GM12873 (cell line): Measurements from ENCODE around the gene TMEM184A.

Source experiments
- TF ChIP-seq, protein P1 (sequence below): IDR thresholded peaks from 2 replicates; pipeline ENCODE4 v1.5.1; 2012; ENCODE audit warnings: low read depth, mild to moderate bottlenecking, moderate library complexity, low read length, control low read depth; ENCODE audit not compliant: insufficient read depth; ENCODE audit errors: missing control alignments

Gene TMEM184A

GRCh38 chr7:1497293-1497927 is 58.6 kb downstream of the TMEM184A start:
- TF ChIP-seq, protein P1, sequence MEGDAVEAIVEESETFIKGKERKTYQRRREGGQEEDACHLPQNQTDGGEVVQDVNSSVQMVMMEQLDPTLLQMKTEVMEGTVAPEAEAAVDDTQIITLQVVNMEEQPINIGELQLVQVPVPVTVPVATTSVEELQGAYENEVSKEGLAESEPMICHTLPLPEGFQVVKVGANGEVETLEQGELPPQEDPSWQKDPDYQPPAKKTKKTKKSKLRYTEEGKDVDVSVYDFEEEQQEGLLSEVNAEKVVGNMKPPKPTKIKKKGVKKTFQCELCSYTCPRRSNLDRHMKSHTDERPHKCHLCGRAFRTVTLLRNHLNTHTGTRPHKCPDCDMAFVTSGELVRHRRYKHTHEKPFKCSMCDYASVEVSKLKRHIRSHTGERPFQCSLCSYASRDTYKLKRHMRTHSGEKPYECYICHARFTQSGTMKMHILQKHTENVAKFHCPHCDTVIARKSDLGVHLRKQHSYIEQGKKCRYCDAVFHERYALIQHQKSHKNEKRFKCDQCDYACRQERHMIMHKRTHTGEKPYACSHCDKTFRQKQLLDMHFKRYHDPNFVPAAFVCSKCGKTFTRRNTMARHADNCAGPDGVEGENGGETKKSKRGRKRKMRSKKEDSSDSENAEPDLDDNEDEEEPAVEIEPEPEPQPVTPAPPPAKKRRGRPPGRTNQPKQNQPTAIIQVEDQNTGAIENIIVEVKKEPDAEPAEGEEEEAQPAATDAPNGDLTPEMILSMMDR, result no peak

DNA sequence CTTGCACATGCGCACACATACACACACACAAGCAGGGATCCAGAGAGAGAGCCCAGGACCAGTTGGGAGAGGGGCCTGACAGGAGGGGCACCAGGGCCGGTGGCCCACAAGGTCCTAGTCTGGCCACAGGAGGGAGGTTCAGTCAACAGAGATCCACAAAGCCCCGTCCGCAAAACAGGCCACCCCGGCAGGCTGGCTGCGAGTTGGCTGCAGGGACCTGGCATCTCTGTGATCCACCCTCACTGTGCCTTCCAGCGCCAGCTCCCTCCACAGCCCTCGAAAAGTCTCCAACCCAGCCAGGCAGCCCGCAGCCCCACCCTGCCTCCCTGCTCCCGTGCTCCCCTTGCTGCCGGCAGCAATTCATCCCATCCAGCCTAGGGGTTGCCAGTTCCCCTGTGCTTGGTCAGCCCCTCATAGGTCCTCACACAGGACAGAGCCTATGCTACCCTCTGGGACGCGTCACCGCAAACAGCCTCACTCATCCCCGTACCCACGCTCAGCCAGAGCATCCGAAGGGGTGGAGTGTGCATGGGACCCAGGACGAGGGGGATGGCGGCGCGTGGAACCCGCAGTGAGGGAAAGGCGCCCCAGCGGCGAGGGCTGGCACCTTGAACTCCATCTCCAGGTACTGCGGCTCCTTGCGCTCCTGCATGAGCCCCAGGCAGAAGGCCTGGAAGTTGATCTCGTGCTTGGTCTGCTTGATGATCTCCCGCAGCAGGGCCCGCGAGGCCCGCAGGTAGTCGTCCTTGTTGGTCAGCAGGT is 59.3 kb downstream of the TMEM184A start:
- TF ChIP-seq, protein P1, result no peak

DNA sequence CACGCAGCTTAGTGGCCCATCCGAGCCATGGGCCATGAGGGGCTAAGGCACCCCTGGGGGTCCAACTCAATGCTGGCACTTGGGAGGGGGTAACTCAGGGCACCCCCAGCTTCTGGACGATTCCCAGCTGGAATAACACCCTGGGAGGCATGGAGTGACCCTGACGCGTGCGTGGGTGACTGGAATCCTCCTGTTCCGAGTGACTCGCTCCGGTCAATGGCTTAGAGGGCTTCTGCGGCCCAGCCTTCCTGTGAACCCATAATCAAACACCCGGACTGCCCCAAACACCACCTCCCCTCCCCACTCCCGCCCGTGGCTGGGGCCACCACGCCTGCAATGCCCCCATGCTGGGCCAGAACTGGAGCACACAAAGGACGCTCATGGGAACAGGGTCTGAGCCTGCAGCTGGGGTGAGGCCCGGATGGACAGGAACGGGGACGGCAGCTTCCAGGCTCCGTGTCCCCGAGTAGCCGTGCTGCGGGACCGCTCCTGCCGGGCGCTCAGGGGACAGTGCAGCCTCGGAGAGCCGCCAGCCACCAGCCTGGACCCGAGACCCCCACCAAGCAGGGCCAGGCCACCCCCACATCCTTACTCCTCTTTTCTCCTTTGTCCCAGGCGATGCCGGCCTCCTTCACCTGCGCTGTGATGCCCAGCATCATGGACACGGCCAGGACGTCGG is 60.3 kb downstream of the TMEM184A start:
- TF ChIP-seq, protein P1, result no peak

DNA sequence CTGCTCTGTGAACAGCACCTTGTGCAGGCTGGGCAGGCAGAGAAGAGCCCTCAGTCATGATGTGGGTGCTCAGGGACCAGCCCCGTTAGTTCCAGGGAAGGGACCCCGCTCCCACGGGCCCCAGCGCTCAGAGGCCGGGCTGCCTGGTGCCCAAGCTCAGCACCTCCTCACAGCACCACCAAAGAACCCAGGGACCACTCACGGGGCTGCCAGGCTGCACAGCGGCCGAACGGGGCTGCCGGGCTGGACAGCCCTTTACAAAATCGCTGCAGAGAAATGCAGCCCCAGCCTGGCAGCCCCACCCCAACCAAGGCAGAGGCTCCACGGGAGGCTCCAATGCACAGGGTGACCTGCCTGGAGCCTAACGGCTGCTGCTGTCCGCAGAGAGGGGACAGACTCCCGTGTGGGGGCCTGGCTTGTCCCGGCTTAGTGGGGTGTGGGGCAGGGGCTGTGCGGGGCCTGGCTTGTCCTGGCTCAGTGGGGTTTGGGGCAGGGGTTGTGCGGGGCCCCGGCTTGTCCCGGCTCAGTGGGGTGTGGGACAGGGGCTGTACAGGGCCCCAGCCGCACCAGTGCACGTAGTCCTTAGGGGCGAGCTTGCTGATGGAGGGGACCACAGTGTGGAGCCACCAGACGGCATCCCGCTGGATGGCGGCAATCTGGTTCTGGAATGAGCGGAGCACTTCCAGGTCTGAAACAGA is 61.0 kb downstream of the TMEM184A start:
- TF ChIP-seq, protein P1, result no peak

- TF ChIP-seq, protein P1, result no peak
Measured at GRCh38 chr7:1494447-1494846, 61.6 kb downstream of the TMEM184A start.

DNA sequence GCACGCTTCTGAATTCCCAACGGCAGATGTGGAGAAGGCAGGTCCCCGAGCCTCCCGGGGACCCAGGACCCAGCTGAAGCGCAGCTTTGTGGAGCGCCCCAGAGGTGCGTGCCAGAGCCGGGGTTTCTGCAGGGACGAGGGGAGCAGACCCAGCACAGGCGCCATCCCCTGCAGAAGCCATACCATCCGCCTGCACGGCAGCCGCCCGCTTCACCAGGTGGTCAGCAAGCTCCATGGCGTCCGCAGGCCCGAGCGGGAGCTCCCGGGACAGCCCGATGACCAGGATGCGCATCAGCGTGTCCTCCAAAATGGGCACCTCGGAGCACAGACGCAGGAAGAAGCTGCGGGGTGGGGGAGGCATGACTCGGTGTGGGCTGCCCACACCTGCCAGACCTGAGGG is 62.4 kb downstream of the TMEM184A start:
- TF ChIP-seq, protein P1, result no peak

DNA sequence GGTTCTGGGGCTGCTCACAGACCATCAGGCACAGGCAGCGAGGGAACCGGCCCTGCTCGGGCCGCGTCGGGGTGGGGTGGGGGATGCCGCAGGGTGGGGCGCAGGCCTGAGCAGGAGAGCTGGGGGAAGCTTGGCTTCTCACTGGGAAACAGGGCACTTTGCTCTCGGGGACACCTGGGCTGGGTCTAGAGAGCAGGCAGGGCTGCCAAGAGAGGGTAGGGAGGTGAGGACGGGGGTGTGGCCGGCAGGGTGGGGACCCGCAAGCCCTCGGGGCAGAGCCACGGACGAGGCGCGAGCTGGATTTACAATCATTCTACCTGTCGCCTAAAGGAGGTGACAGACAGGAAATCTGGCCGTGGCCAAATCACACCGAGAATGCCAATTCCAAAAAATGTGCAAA is 62.9 kb downstream of the TMEM184A start:
- TF ChIP-seq, protein P1, result no peak
